Body of pancreas (tissue), 4 donors: ENCODE measurements around the gene CREM.

Experiments
- CTCF ChIP-seq, 7 experiments: fragments of 450-650 bp in 4 of 7; fragments of 200-600 bp in 3 of 7; sonication (generic) in 3 of 7; IDR thresholded peaks; one replicate each; pipeline ENCODE4 v1.5.1; 2016 to 2019; ENCODE audit warnings: antibody characterized with exemption in 7 of 7
- POLR2A ChIP-seq, 3 donors: fragments of 450-650 bp; IDR thresholded peaks; one replicate each; pipeline ENCODE4 v1.6.1; 2016; ENCODE audit warnings: antibody characterized with exemption in 3 of 3, mild to moderate bottlenecking in 2 of 3

DNA sequence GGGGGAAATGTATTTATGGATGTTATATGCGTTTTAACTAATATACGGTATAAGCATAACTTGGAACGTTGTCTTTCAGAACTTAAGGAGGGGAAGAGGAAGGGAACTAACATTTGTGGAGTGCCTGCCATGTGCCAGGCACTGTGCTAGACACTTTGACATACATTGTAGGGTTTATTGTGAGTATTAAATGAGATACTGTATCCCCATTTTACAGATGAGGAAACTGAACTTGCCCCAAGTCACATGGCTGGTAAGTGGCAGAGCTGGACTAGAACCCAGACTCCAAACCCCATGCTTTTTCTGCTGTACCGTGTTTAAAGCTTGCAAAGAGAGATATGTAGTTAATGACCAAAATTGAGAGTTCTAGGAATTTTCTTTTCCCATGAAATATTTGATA lies 74.6 kb downstream of the CREM start:
- TF ChIP-seq POLR2A (IDR thresholded peaks at IDR 0.05) = no peak
- no peak for TF ChIP-seq CTCF (IDR thresholded peaks at IDR 0.05)
